Right atrium auricular region (tissue), 2 donors: ENCODE data around the gene LCE2A. TPM values are rescaled to one million over a fixed set of nuclear protein-coding genes. Genes with fewer than 3 reads are reported as not detected.

Experiments used
- DNase-seq: peaks from one replicate; pipeline ENCODE4 v3.0.0-alpha.2; 2019; ENCODE audit warnings: low spot score
- H3K27ac ChIP-seq, 2 donors: fragments of 200-600 bp; sonication (generic); 1 replicate in 1 of 2; 2 replicates in 1 of 2; pipeline ENCODE4 v1.5.1; 2016 to 2019
- H3K27me3 ChIP-seq, 2 donors: fragments of 200-600 bp; sonication (generic); one replicate each; pipeline versions ENCODE4 v1.5.1 to v1.6.0; 2017 to 2019
- H3K36me3 ChIP-seq: fragments of 200-600 bp; sonication (generic); one replicate; pipeline ENCODE4 v1.5.1; 2016
- H3K4me1 ChIP-seq, 2 donors: fragments of 200-600 bp; sonication (generic); one replicate each; pipeline versions ENCODE4 v1.5.1 to v1.6.0; 2017 to 2019
- H3K4me3 ChIP-seq, 2 donors: fragments of 200-600 bp; sonication (generic); 1 replicate in 1 of 2; 2 replicates in 1 of 2; pipeline ENCODE4 v1.5.1; 2017 to 2019; ENCODE audit warnings: mild to moderate bottlenecking in 1 of 2, moderate library complexity in 1 of 2
- H3K9me3 ChIP-seq, 2 donors: fragments of 200-600 bp; sonication (generic); one replicate each; pipeline ENCODE4 v1.5.1; 2019
- total RNA-seq, 2 donors: library from RNA; depleted of rRNA; stranded (reverse); fragments of >200 nt; gene quantifications; one replicate each; pipeline ENCODE4 v1.1.0, GENCODE V29; 2016
- TF ChIP-seq, protein P1 (sequence below), 2 donors: fragments of 200-600 bp; sonication (generic); IDR thresholded peaks; one replicate each; pipeline ENCODE4 v1.5.1; 2019; ENCODE audit warnings: antibody characterized with exemption in 2 of 2

The LCE2A gene
- total RNA-seq, 2 donors from 2014 or later, result not detected

DNA sequence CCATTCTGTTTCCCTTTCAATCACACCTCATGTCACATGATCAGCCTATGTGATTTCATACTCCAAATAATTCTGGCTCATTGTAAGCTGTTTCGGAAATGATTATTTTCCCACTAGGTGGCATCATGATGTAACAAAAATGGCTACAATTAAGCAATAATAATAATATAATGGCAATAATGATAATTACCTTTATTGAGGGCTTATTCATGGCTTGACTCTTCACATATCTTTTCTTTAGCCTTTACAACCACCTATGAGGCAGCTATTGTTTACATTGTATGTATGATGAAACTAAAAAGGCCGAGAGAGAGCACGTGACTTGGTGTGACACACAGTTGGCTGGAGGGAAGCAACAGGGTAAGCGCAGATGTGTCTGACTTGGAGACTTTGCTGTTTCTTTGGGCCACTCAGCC, 47.2 kb downstream of the LCE2A start:
- Histone ChIP-seq H3K36me3 (no peaks in the 10 kb centered on the region), H3K27ac (no peak overlapping the region), H3K27me3 (no peaks in the 10 kb centered on the region), H3K4me1 (no peaks in the 10 kb centered on the region), H3K4me3 (no peak overlapping the region), H3K9me3 (no peaks in the 10 kb centered on the region)
- DNase-seq, result no peak
- TF ChIP-seq, protein P1, sequence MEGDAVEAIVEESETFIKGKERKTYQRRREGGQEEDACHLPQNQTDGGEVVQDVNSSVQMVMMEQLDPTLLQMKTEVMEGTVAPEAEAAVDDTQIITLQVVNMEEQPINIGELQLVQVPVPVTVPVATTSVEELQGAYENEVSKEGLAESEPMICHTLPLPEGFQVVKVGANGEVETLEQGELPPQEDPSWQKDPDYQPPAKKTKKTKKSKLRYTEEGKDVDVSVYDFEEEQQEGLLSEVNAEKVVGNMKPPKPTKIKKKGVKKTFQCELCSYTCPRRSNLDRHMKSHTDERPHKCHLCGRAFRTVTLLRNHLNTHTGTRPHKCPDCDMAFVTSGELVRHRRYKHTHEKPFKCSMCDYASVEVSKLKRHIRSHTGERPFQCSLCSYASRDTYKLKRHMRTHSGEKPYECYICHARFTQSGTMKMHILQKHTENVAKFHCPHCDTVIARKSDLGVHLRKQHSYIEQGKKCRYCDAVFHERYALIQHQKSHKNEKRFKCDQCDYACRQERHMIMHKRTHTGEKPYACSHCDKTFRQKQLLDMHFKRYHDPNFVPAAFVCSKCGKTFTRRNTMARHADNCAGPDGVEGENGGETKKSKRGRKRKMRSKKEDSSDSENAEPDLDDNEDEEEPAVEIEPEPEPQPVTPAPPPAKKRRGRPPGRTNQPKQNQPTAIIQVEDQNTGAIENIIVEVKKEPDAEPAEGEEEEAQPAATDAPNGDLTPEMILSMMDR (IDR thresholded peaks at IDR 0.05), result no peak

DNA sequence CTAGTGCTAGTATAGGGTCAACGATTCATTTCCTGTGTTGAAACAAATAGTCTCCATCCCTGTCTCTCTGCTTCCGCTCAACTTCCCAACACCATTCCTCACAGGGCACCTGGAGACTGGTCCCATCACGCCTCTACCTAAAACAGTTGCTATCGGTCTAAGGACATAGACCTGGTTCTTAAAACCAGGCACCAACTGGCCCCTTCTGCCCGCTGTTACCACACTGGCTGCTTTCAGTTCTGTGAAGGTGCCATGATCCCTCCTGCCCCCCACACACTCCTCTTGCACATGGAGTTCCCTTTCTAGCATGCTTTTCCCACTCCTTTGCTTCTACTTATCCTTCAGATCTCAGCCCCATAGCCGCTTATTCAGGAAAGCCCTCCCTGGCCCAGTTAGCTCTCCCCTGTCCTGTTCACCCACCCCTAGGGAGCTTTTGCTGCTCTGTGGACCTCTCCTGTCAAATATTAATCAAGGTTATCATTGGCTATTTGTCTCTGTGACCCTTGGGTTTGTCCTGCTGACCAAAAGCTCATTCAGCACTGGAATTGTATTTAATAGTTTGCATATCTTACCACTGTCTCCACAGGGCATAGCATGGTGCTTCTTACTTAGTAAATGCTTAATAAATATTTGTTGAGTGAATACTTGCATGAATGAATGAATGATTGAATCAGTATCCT, 47.8 kb downstream of the LCE2A start:
- H3K4me1 ChIP-seq, result no peaks in the 10 kb centered on the region
- no peak overlapping the region for H3K27ac ChIP-seq
- TF ChIP-seq, protein P1 (IDR thresholded peaks at IDR 0.05), result no peak
- no peak overlapping the region for H3K4me3 ChIP-seq
- no peaks in the 10 kb centered on the region for H3K9me3 ChIP-seq
- H3K27me3 ChIP-seq, result no peaks in the 10 kb centered on the region
- no peak for DNase-seq
- no peaks in the 10 kb centered on the region for H3K36me3 ChIP-seq

DNA sequence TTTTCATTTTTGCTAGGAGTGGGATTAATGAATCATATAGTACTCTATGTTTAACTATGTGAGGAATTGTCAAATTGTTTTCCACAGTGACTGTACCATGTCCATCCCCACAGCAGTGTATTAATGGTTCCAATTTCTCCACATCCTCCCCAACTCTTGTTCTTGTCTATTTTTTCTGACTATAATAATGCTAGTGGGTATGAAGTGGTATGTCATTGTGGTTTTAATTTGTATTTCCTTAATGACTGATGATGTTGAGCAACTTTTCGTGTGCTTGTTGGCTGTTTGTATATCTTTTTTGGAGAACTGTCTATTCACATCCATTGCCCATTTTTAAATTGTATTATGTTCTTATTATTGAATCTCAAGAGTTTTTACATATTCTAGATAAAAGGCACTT, 49.7 kb downstream of the LCE2A start:
- TF ChIP-seq, protein P1 (IDR thresholded peaks at IDR 0.05), result no peak
- Histone ChIP-seq H3K4me1 (no peaks in the 10 kb centered on the region), H3K27me3 (no peaks in the 10 kb centered on the region), H3K36me3 (no peaks in the 10 kb centered on the region), H3K4me3 (no peak overlapping the region), H3K9me3 (no peaks in the 10 kb centered on the region), H3K27ac (no peak overlapping the region)
- no peak for DNase-seq

Other genes starting within 250 kb of the LCE2A start
- gene LCE5A, start 187.5 kb upstream of the LCE2A start, total RNA-seq, result not detected
- not detected for gene CRCT1, start 183.9 kb upstream of the LCE2A start, total RNA-seq
- gene LCE3E, start 131.6 kb upstream of the LCE2A start, total RNA-seq, result not detected
- gene LCE3D, start 117.8 kb upstream of the LCE2A start, total RNA-seq, result not detected
- not detected for gene LCE3C, start 98.1 kb upstream of the LCE2A start, total RNA-seq
- not detected for gene LCE3B, start 84.5 kb upstream of the LCE2A start, total RNA-seq
- not detected for gene LCE3A, start 75.2 kb upstream of the LCE2A start, total RNA-seq
- not detected for gene LCE2D, start 35.0 kb upstream of the LCE2A start, total RNA-seq
- gene LCE2C, start 23.1 kb upstream of the LCE2A start, total RNA-seq, result not detected
- not detected for gene LCE2B, start 12.2 kb upstream of the LCE2A start, total RNA-seq
- gene LCE4A, start 9.8 kb downstream of the LCE2A start, total RNA-seq, result not detected
- not detected for gene KPRP, start 59.7 kb downstream of the LCE2A start, total RNA-seq
- not detected for gene LCE1F, start 76.8 kb downstream of the LCE2A start, total RNA-seq
- gene LCE1E, start 87.9 kb downstream of the LCE2A start, total RNA-seq, result not detected
- gene LCE1D, start 98.4 kb downstream of the LCE2A start, total RNA-seq, result not detected
- not detected for gene LCE1C, start 108.3 kb downstream of the LCE2A start, total RNA-seq
- not detected for gene LCE1B, start 113.6 kb downstream of the LCE2A start, total RNA-seq
- not detected for gene LCE1A, start 129.1 kb downstream of the LCE2A start, total RNA-seq
- not detected for gene LCE6A, start 144.5 kb downstream of the LCE2A start, total RNA-seq
- not detected for gene LCE7A, start 161.7 kb downstream of the LCE2A start, total RNA-seq
- gene SMCP, start 180.0 kb downstream of the LCE2A start, total RNA-seq, result not detected
- gene IVL, start 210.2 kb downstream of the LCE2A start, total RNA-seq, result not detected
- not detected for gene SPRR5, start 248.9 kb downstream of the LCE2A start, total RNA-seq